HG02642 (cell line): ENCODE results near the gene ZNF215.
"Not testable (repeated sequence)": the region's sequence is repeated elsewhere in the genome, so short reads cannot be mapped to it uniquely, and the experiment has no call there.

Experiments used
- ATAC-seq: cut with Tn5 transposase; IDR thresholded peaks from one replicate; pipeline ENCODE4 v1.9.1; 2021; ENCODE audit warnings: mild to moderate bottlenecking; ENCODE audit not compliant: unreplicated experiment, poor library complexity

The ZNF215 gene

GRCh38 chr11:6926208-6927029, at the start of gene ZNF215:
ZNF215 (plus strand) TSS chr11:6926426; CDS start chr11:6932273, 5,847 bp downstream.
- peak; percentile 79 for ATAC-seq

- ATAC-seq, result no peak
Observed at GRCh38 chr11:6876914-6877313, 49.3 kb upstream of the ZNF215 start.

GRCh38 chr11:6882751-6883150, 43.5 kb upstream of the ZNF215 start:
- ATAC-seq, result no peak

GRCh38 chr11:6887711-6888110, 38.5 kb upstream of the ZNF215 start:
- not testable (repeated sequence) for ATAC-seq

GRCh38 chr11:6888830-6889229, 37.4 kb upstream of the ZNF215 start:
- no peak for ATAC-seq

- no peak for ATAC-seq
Observed at GRCh38 chr11:6889835-6890234, 36.4 kb upstream of the ZNF215 start.

- no peak for ATAC-seq
Observed at GRCh38 chr11:6892400-6892799, 33.8 kb upstream of the ZNF215 start, which contains the start of gene OR2D2. OR2D2 (minus strand) TSS chr11:6892500; CDS start chr11:6892500, 0 bp downstream.

- no peak for ATAC-seq
Observed at GRCh38 chr11:6894097-6894496, 32.1 kb upstream of the ZNF215 start.

- ATAC-seq, result peak; percentile 90
Observed at GRCh38 chr11:6895010-6895409, 31.2 kb upstream of the ZNF215 start.

- ATAC-seq, result no peak
Observed at GRCh38 chr11:6898911-6899310, 27.3 kb upstream of the ZNF215 start.

- ATAC-seq, result no peak
Observed at GRCh38 chr11:6900327-6900999, 25.8 kb upstream of the ZNF215 start.

- not testable (repeated sequence) for ATAC-seq
Observed at GRCh38 chr11:6904804-6905203, 21.4 kb upstream of the ZNF215 start.

- no peak for ATAC-seq
Observed at GRCh38 chr11:6911378-6911777, 14.8 kb upstream of the ZNF215 start.

GRCh38 chr11:6911948-6912347, 14.3 kb upstream of the ZNF215 start:
- ATAC-seq, result no peak

- no peak for ATAC-seq
Observed at GRCh38 chr11:6919698-6920097, 6.5 kb upstream of the ZNF215 start.

- ATAC-seq, result no peak
Observed at GRCh38 chr11:6920702-6921101, 5.5 kb upstream of the ZNF215 start, which contains the start of gene OR2D3. OR2D3 (plus strand) TSS chr11:6921002; CDS start chr11:6921002, 0 bp downstream.

- no peak for ATAC-seq
Observed at GRCh38 chr11:6925007-6925577, 1.1 kb upstream of the ZNF215 start.

- ATAC-seq, result peak; percentile 13
Observed at GRCh38 chr11:6925636-6926207, 504 bp upstream of the ZNF215 start.

- ATAC-seq, result peak; percentile 62
Observed at GRCh38 chr11:6927030-6927617, 898 bp downstream of the ZNF215 start.

GRCh38 chr11:6928916-6929315, 2.7 kb downstream of the ZNF215 start:
- ATAC-seq, result no peak
